ENCODE results near the gene CHPF2.

Gene CHPF2

GRCh38 chr7:151286148-151286547 is 53.9 kb downstream of the CHPF2 start:
- no peak for TF ChIP-seq CTCF (IDR thresholded peaks at IDR 0.05; ENCODE audit: extremely low read depth, missing control alignments)
- no peak for DNase-seq (ENCODE audit: low spot score)

All from GM20000 (cell line).